Heart left ventricle (tissue), 16 donors: Measurements from ENCODE around the gene MRPL36. TPM values are rescaled to one million over a fixed set of nuclear protein-coding genes. Genes with fewer than 3 reads are reported as not detected.

Experiments used
- ATAC-seq, 4 donors: fragments of 200-7000 bp; cut with Tn5 transposase; one replicate each; pipeline ENCODE4 v1.9.1; 2020 to 2022; ENCODE audit warnings: moderate library complexity in 4 of 4, mild to moderate bottlenecking in 3 of 4, moderate number of reproducible peaks in 1 of 4
- DNase-seq, 5 donors: peaks; one replicate each; pipeline ENCODE4 v3.0.0-alpha.2; 2020
- H3K27ac ChIP-seq, 12 donors: fragments of 200-600 bp; sonication (generic) in 4 of 12; one replicate each; pipeline versions ENCODE4 v1.5.0 to v1.8.0; 2016 to 2022; ENCODE audit warnings: mild to moderate bottlenecking in 2 of 12
- H3K27me3 ChIP-seq, 9 donors: fragments of 200-600 bp; sonication (generic) in 2 of 9; one replicate each; pipeline versions ENCODE4 v1.5.1 to v1.8.0; 2016 to 2022; ENCODE audit warnings: mild to moderate bottlenecking in 3 of 9
- H3K36me3 ChIP-seq, 9 donors: fragments of 200-600 bp; sonication (generic) in 2 of 9; one replicate each; pipeline versions ENCODE4 v1.5.0 to v1.8.0; 2018 to 2022; ENCODE audit warnings: mild to moderate bottlenecking in 2 of 9
- H3K4me1 ChIP-seq, 12 donors: fragments of 200-600 bp; sonication (generic) in 4 of 12; one replicate each; pipeline versions ENCODE4 v1.5.0 to v1.8.0; 2016 to 2022; ENCODE audit warnings: mild to moderate bottlenecking in 3 of 12
- H3K4me3 ChIP-seq, 12 donors: fragments of 200-600 bp; sonication (generic) in 4 of 12; one replicate each; pipeline versions ENCODE4 v1.5.0 to v1.8.0; 2017 to 2022; ENCODE audit warnings: mild to moderate bottlenecking in 9 of 12, moderate library complexity in 4 of 12
- H3K9me3 ChIP-seq, 12 donors: fragments of 200-600 bp; sonication (generic) in 4 of 12; one replicate each; pipeline versions ENCODE4 v1.5.0 to v1.8.0; 2016 to 2022; ENCODE audit warnings: mild to moderate bottlenecking in 1 of 12
- POLR2A ChIP-seq, 2 donors: fragments of 450-650 bp; IDR thresholded peaks; one replicate each; pipeline ENCODE4 v1.6.1; 2017; ENCODE audit warnings: antibody characterized with exemption in 2 of 2, mild to moderate bottlenecking in 2 of 2, moderate library complexity in 2 of 2
- WGBS, 4 donors: extraction: QIAGEN DNeasy Blood & Tissue Kit in 2 of 4; methylation state at CpG; one replicate each; pipeline versions ENCODE4 v1.1.5 to v1.1.7; 2013 to 2018; 5-methylcytosine and 5-hydroxymethylcytosine counted together
- intact Hi-C, 10 donors: fragments of 100-400 bp; cut with DNase I; formaldehyde crosslinking; loops; one replicate each; pipeline versions ENCODE4 v1.11.1 to v1.14.2; 2022
- polyA plus RNA-seq, 2 donors: library from polyadenylated mRNA; stranded (reverse); fragments of 200-250 nt; gene quantifications; one replicate each; pipeline ENCODE4 v1.2.3, GENCODE V29; 2013
- total RNA-seq, 9 donors: library from RNA; depleted of rRNA in 2 of 9; stranded (reverse); fragments of >200 nt in 2 of 9; fragmentation: NEBNext Ultra II Directional in 3 of 9; extraction: Animal tissue kit (Norgen Biotek cat#: 25700) in 3 of 9; gene quantifications; one replicate each; pipeline versions ENCODE4 v1.1.0 to v1.2.4, GENCODE V29; 2016 to 2023
- TF ChIP-seq, protein P1 (sequence below), 12 donors: fragments of 200-600 bp; sonication (generic) in 4 of 12; IDR thresholded peaks; one replicate each; pipeline versions ENCODE4 v1.5.0 to v1.8.0; 2018 to 2022; ENCODE audit warnings: antibody characterized with exemption in 12 of 12, mild to moderate bottlenecking in 5 of 12
- donor health status: ischemic (EF 13 %, LVEDD 7.1; RV severe dilation, severe dysfunction).
- donor health status: healthy with polysubstance abuse.
- donor health status: DM: no; HTN: yes; CAD: no.
- donor health status: DM: no; HTN: no; CAD: no.
- donor health status: ischemic (EF 25% LVEDD 6.9; RV normal size, moderate dysfunction).
- donor health status: ischemic (EF 25% LVEDD 5.7; RV mildly dilated, moderate dysfunction).
- donor health status: healthy.
- donor health status: DM: yes; HTN: yes; CAD: no.
- donor health status: ischemic (EF 35%, LVEDD 5.7; RV mildly dilated, moderate dysfunction).
- donor health status: nonischemic (EF 11% LVEDD 7.7; RV severe dilation, severe dysfunction).
- donor health status: DM: yes; HTN: yes; CAD: no.
- donor health status: PGD.
- donor health status: ischemic (EF 29% LVEDD 5.4; RV normal size, mild dysfunction).
- donor health status: nonischemic (EF 23%, LVEDD 6.1; RV moderate dilation, normal function).

The MRPL36 gene
- total and polyA plus RNA-seq, 11 donors = 45.6 to 107 (median 56.4) TPM

DNA sequence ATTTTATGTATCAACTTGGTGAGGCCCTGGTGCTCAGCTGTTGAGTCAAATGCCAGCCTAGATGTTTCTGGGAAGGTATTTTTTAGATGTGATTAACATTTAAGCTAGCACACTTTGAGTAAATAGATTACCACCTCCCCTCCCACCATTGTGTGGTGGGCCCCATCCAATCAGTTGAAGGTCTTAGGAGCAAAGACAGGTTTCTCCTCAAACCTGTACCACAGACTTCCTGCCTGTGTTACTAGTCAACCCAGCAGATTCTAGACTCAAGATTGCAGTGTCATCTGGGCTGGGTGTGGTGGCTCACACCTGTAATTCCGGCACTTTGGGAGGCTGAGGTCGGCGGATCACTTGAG, 33.8 kb downstream of the MRPL36 start:
- peaks cover 0 to 38% (median 0%) of the 10 kb centered on the region in 9 donors for H3K27me3 ChIP-seq

DNA sequence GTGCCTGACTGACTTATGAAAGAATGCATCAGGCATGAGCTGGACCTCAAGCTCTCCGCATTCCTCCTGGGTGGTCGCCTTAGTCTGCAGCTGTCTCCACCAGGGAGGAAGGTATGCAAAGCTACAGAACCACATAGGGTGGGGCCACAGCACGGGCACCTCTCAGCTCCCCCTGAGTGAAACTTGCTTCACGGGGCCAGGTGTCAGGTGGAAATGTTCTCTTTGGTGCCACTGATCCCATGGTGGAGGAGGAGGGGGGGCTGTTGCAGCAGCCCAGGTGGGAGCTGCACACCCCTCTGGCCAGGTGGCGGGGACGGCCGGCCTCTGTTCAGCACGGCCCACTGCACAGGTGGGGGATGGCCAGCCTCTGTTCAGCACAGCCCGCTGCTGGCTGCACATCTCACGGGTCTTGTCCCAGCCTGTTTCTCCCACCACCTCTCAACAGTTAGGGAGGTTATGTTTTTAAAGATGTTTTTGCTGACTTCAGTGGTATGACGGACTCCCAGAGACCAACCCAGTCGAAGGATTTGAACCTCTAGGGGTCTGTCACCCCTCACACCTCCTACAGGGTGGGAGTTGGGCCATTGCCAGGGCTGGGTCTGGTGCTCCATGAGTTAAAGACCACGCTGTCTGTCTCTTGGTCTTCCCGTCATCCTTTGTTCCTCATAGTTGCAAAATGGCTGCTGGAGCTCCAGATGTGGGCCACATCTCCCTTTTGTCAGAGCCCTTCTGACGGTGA, 34.3 kb downstream of the MRPL36 start:
- Histone ChIP-seq H3K36me3 (no peaks in the 10 kb centered on the region), H3K9me3 (no peaks in the 10 kb centered on the region), H3K27ac (no peak overlapping the region), H3K4me1 (no peaks in the 10 kb centered on the region), H3K27me3 (peaks cover 0 to 42% (median 0%) of the 10 kb centered on the region in 9 donors), H3K4me3 (no peak overlapping the region)
- intact Hi-C loops = loop anchor here in 4 of 10 donors (10.0 kb wide), 3 partner anchors 269 to 1839 kb away; no protein-coding TSS in a partner anchor
- no peak for TF ChIP-seq POLR2A (IDR thresholded peaks at IDR 0.05)
- TF ChIP-seq, protein P1, sequence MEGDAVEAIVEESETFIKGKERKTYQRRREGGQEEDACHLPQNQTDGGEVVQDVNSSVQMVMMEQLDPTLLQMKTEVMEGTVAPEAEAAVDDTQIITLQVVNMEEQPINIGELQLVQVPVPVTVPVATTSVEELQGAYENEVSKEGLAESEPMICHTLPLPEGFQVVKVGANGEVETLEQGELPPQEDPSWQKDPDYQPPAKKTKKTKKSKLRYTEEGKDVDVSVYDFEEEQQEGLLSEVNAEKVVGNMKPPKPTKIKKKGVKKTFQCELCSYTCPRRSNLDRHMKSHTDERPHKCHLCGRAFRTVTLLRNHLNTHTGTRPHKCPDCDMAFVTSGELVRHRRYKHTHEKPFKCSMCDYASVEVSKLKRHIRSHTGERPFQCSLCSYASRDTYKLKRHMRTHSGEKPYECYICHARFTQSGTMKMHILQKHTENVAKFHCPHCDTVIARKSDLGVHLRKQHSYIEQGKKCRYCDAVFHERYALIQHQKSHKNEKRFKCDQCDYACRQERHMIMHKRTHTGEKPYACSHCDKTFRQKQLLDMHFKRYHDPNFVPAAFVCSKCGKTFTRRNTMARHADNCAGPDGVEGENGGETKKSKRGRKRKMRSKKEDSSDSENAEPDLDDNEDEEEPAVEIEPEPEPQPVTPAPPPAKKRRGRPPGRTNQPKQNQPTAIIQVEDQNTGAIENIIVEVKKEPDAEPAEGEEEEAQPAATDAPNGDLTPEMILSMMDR (IDR thresholded peaks at IDR 0.05) = no peak
- DNase-seq (peak in 2 of 5 donors; percentile 13 to 30), ATAC-seq (no peak)
- WGBS, 4 donors = 82 to 86% (median 83%) methylated on average over 12 to 15 of the region's 15 CpGs

More for the DNA sequence above, 33.8 kb downstream of the MRPL36 start:
- ATAC-seq = no peak
- TF ChIP-seq, protein P1 (IDR thresholded peaks at IDR 0.05) = no peak
- no peak for TF ChIP-seq POLR2A (IDR thresholded peaks at IDR 0.05)
- Histone ChIP-seq H3K4me1 (no peaks in the 10 kb centered on the region), H3K9me3 (no peaks in the 10 kb centered on the region), H3K36me3 (no peaks in the 10 kb centered on the region), H3K27ac (no peak overlapping the region), H3K4me3 (no peak overlapping the region)
- 91 to 96% (median 92%) methylated on average over 3 of the region's 3 CpGs; no CpG with 5 or more reads in 1 of the 4 donors for WGBS, 4 donors
- intact Hi-C loops = loop anchor here in 4 of 10 donors (10.0 kb wide), 3 partner anchors 269 to 1839 kb away; no protein-coding TSS in a partner anchor
- no peak for DNase-seq

DNA sequence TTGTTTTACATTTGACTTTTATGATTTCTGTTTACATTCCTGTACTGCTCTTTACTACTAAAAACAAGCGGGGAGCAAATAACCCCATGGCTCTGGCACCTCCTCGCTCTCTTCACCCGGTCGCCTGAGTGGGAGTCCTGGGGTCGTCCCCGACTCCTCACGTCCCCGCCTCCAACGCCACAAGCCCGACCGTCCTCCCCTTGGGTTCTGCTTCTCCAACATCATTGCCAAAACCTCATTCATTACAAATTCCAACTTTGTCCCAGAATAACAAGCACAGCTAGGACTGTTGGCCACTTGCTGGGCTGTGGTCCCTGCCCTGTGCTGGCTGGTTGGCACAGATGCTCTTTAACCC, 35.1 kb downstream of the MRPL36 start:
- DNase-seq (peak in 2 of 5 donors; percentile 4 to 37), ATAC-seq (no peak)
- TF ChIP-seq, protein P1 (IDR thresholded peaks at IDR 0.05) = no peak
- TF ChIP-seq POLR2A (IDR thresholded peaks at IDR 0.05) = no peak
- WGBS, 4 donors = 84 to 93% (median 86%) methylated on average over 11 of the region's 11 CpGs
- Histone ChIP-seq H3K4me1 (no peaks in the 10 kb centered on the region), H3K27ac (no peak overlapping the region), H3K27me3 (peaks cover 0 to 42% (median 0%) of the 10 kb centered on the region in 9 donors), H3K4me3 (no peak overlapping the region), H3K9me3 (no peaks in the 10 kb centered on the region), H3K36me3 (no peaks in the 10 kb centered on the region)
- intact Hi-C loops = loop anchor here (5.0 to 10.0 kb wide), 6 partner anchors 270 to 1840 kb away; no protein-coding TSS in a partner anchor

DNA sequence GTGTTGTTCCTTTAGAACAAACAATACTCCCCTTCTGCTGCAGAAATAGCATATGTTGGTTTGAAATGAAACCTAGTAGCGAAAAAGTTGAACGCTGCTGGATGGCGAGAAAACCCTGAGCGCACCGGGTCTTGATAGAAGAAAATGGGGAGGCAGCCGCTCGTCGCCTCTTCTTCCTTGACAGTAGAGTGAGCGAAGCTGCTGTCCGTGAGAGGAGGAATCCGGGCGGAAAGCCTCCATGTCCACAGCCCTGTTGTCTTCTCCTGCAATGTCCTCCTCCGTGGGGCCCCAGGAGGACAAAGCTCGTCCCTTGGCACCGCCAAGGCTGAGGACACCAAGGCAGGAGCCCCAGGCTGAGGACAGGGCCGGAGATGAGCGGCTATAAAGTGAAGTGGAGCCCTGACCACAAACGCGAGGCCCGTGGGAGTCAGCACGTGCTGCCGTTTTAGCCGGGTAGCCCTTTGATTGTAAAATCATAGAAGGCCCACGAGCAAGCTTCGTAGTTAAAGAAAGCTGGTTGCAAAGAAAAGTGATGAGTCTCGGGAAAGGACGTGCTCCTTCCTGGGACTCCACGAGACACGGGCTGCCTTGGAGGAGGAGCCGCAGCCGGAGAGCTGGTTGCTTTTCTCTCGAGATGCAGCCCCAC, 35.6 kb downstream of the MRPL36 start:
- no peaks in the 10 kb centered on the region for H3K36me3 ChIP-seq
- peaks cover 0 to 42% (median 0%) of the 10 kb centered on the region in 9 donors for H3K27me3 ChIP-seq
- no peaks in the 10 kb centered on the region for H3K4me1 ChIP-seq
- WGBS, 4 donors = 79 to 85% (median 82%) methylated on average over 31 to 32 of the region's 32 CpGs
- no peak for ATAC-seq
- no peak overlapping the region for H3K4me3 ChIP-seq
- TF ChIP-seq, protein P1 (IDR thresholded peaks at IDR 0.05) = peak in 1 of 12 donors; percentile 3
- no peak for TF ChIP-seq POLR2A (IDR thresholded peaks at IDR 0.05)
- intact Hi-C loops = loop anchor here (2.0 to 10.0 kb wide), 7 partner anchors 271 to 1841 kb away; no protein-coding TSS in a partner anchor
- peak in 4 of 5 donors; percentile 3 to 45 (median 11) for DNase-seq
- no peaks in the 10 kb centered on the region for H3K9me3 ChIP-seq
- no peak overlapping the region for H3K27ac ChIP-seq
